Endodermal cell (in vitro differentiated cells): ENCODE results near the gene EML4. TPM values are rescaled to one million over a fixed set of nuclear protein-coding genes. Genes with fewer than 3 reads are reported as not detected.
"Not testable (repeated sequence)": the region's sequence is repeated elsewhere in the genome, so short reads cannot be mapped to it uniquely, and the experiment has no call there.

Source experiments
- DNase-seq: peaks from one replicate; pipeline ENCODE4 v3.0.0-alpha.2; 2017
- H3K27ac ChIP-seq: 2 replicates; pipeline ENCODE4 v1.5.1; 2013; ENCODE audit warnings: mild to moderate bottlenecking, low read depth, low read length, moderate library complexity
- H3K27me3 ChIP-seq: 2 replicates; pipeline ENCODE4 v1.6.1; 2013; ENCODE audit warnings: mild to moderate bottlenecking, low read length, moderate library complexity; ENCODE audit not compliant: insufficient read depth, control insufficient read depth, poor library complexity, severe bottlenecking
- H3K36me3 ChIP-seq: 2 replicates; pipeline ENCODE4 v1.7.0; 2013; ENCODE audit warnings: mild to moderate bottlenecking, low read length, moderate library complexity; ENCODE audit not compliant: control insufficient read depth, insufficient read depth
- H3K4me1 ChIP-seq: one replicate; pipeline ENCODE4 v1.7.0; 2013; ENCODE audit warnings: low read length; ENCODE audit not compliant: control insufficient read depth, insufficient read depth
- H3K4me3 ChIP-seq: 2 replicates; pipeline ENCODE4 v1.5.1; 2013; ENCODE audit warnings: mild to moderate bottlenecking, low read length, moderate library complexity
- H3K9ac ChIP-seq: 2 replicates; pipeline ENCODE4 v1.6.1; 2013; ENCODE audit warnings: mild to moderate bottlenecking, low read length, moderate library complexity; ENCODE audit not compliant: poor library complexity, severe bottlenecking; ENCODE audit errors: extremely low read depth
- H3K9me3 ChIP-seq: 2 replicates; pipeline ENCODE4 v1.6.1; 2013; ENCODE audit warnings: mild to moderate bottlenecking, low read length, moderate library complexity; ENCODE audit not compliant: control insufficient read depth
- H3K27ac Mint-ChIP-seq: 2 replicates; pipeline ENCODE4 v1.8.0; 2020; ENCODE audit warnings: mixed read lengths
- H3K27me3 Mint-ChIP-seq: 2 replicates; pipeline ENCODE4 v1.8.0; 2021; ENCODE audit warnings: mild to moderate bottlenecking, mixed read lengths; ENCODE audit not compliant: insufficient read depth
- H3K36me3 Mint-ChIP-seq: 2 replicates; pipeline ENCODE4 v1.8.0; 2020; ENCODE audit warnings: low read depth, mixed read lengths
- H3K4me1 Mint-ChIP-seq: 2 replicates; pipeline ENCODE4 v1.8.0; 2020; ENCODE audit warnings: mixed read lengths
- H3K4me3 Mint-ChIP-seq: 2 replicates; pipeline ENCODE4 v1.8.0; 2020; ENCODE audit warnings: mild to moderate bottlenecking, moderate library complexity, mixed read lengths
- H3K9me3 Mint-ChIP-seq: 2 replicates; pipeline ENCODE4 v1.8.0; 2020; ENCODE audit warnings: mild to moderate bottlenecking, mixed read lengths
- WGBS, 2 experiments: methylation state at CpG; one replicate each; pipeline versions ENCODE4 v1.1.5 to v1.1.7; 2013; ENCODE audit warnings: missing lambda C conversion rate in 2 of 2, mixed read lengths in 1 of 2; ENCODE audit not compliant: insufficient coverage in 1 of 2, insufficient read length in 1 of 2; 5-methylcytosine and 5-hydroxymethylcytosine counted together
- total RNA-seq, 2 donors: library from RNA; stranded (reverse); fragmentation: NEBNext Ultra II Directional in 1 of 2; extraction: Animal tissue kit (Norgen Biotek cat#: 25700) in 1 of 2; gene quantifications; 2 replicates in 1 of 2; 3 replicates in 1 of 2; pipeline ENCODE4 v1.2.1, GENCODE V29; 2021
- TF ChIP-seq, protein P1 (sequence below): fragments of 200-600 bp; sonication (generic); conservative IDR thresholded peaks from 2 replicates; pipeline ENCODE4 v1.5.0; 2021; ENCODE audit warnings: antibody characterized with exemption, mild to moderate bottlenecking

The EML4 gene
- total RNA-seq, 2 donors from 2014 or later: 84.6 to 90.9 TPM

DNA sequence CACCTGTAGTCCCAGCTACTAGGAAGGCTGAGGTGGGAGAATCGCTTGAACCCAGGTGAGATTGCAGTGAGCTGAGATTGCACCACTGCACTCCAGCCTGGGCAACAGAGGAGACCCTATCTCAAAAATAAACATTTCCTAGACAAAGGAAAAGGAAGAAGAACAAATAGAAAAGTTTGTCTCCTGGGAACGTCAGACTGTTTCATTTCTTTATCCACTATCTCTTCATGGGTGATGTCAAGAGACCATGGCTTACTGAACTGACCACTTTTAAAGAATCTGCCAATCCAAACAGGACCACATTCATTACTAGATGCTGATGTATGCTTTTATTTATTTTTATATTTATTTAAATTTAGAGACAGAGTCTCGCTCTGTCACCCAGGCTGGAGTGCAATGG is 165.1 kb downstream of the EML4 start:
- Histone ChIP-seq H3K4me3 (no peak overlapping the region), H3K36me3 (peaks cover 88% of the 10 kb centered on the region), H3K27me3 (no peaks in the 10 kb centered on the region), H3K4me1 (no peaks in the 10 kb centered on the region), H3K9ac (no peak overlapping the region), H3K9me3 (no peaks in the 10 kb centered on the region), H3K27ac (no peak overlapping the region)
- TF ChIP-seq, protein P1, sequence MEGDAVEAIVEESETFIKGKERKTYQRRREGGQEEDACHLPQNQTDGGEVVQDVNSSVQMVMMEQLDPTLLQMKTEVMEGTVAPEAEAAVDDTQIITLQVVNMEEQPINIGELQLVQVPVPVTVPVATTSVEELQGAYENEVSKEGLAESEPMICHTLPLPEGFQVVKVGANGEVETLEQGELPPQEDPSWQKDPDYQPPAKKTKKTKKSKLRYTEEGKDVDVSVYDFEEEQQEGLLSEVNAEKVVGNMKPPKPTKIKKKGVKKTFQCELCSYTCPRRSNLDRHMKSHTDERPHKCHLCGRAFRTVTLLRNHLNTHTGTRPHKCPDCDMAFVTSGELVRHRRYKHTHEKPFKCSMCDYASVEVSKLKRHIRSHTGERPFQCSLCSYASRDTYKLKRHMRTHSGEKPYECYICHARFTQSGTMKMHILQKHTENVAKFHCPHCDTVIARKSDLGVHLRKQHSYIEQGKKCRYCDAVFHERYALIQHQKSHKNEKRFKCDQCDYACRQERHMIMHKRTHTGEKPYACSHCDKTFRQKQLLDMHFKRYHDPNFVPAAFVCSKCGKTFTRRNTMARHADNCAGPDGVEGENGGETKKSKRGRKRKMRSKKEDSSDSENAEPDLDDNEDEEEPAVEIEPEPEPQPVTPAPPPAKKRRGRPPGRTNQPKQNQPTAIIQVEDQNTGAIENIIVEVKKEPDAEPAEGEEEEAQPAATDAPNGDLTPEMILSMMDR: no peak
- H3K27me3 Mint-ChIP-seq: no peaks in the 10 kb centered on the region
- 98 to 100% methylated on average over 1 to 3 of the region's 3 CpGs for WGBS, 2 experiments
- H3K9me3 Mint-ChIP-seq: no peaks in the 10 kb centered on the region
- no peak for DNase-seq
- no peaks in the 10 kb centered on the region for H3K4me1 Mint-ChIP-seq
- peaks cover 75% of the 10 kb centered on the region for H3K36me3 Mint-ChIP-seq
- no peak overlapping the region for H3K27ac Mint-ChIP-seq
- no peak overlapping the region for H3K4me3 Mint-ChIP-seq

DNA sequence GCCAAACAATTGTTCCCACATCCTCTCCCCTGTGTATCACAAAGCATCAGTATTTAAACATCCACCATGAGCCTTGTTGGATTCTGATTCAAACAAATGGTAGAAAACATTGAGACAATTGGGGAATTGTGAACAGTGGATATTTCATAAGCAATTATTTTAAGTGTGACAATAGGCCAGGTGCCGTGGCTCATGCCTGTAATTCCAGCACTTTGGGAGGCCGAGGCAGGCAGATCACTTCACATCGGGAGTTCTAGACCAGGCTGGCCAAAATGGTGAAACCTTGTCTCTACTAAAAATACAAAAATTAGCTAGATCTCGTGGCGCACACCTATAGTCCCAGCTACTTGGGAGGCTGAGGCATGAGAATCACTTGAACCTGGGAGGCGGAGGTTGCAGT is 165.7 kb downstream of the EML4 start:
- H3K27ac Mint-ChIP-seq, H3K4me3 ChIP-seq, H3K27me3 ChIP-seq, H3K4me3 Mint-ChIP-seq, H3K4me1 Mint-ChIP-seq, DNase-seq, H3K9me3 Mint-ChIP-seq, H3K4me1 ChIP-seq, H3K9me3 ChIP-seq, H3K27me3 Mint-ChIP-seq, H3K9ac ChIP-seq, H3K27ac ChIP-seq: not testable (repeated sequence)
- WGBS, 2 experiments: 93 to 98% methylated on average over 3 to 6 of the region's 6 CpGs
- H3K36me3 ChIP-seq: peaks cover 81% of the 10 kb centered on the region
- H3K36me3 Mint-ChIP-seq: peaks cover 70% of the 10 kb centered on the region

DNA sequence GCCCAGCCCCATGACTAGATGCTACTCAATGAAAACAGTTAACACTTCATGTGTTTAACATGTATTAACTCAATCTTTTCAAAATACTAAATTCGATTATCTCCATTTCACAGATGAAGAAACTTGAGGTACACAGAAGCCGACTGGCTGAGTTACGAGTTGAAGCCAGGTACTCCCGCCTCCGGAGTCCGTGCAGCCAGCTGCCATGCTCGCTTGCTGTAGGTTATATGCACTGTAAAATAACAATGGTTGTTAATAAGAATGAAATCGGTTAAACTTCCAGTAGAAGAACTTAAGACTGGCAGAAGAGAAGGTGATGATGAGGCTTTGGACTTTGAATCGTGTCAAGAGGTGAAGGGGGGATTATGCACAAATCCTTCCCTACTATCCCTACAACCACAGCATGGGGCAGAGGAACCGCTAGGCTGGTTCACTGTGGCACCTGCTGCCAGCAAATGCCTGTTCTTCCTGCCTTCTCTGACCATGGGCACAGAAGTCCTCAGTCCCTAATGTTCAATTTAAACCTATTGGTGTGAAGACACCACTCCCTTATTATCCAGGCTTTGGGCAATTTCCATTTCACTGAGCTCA is 166.5 kb downstream of the EML4 start:
- Histone ChIP-seq H3K9ac (no peak overlapping the region), H3K9me3 (no peaks in the 10 kb centered on the region), H3K4me3 (no peak overlapping the region), H3K27me3 (no peaks in the 10 kb centered on the region), H3K36me3 (peaks cover 74% of the 10 kb centered on the region), H3K27ac (no peak overlapping the region), H3K4me1 (no peaks in the 10 kb centered on the region)
- H3K27me3 Mint-ChIP-seq: no peaks in the 10 kb centered on the region
- TF ChIP-seq, protein P1: no peak
- no peak overlapping the region for H3K4me3 Mint-ChIP-seq
- H3K27ac Mint-ChIP-seq: no peak overlapping the region
- no peaks in the 10 kb centered on the region for H3K9me3 Mint-ChIP-seq
- no peak for DNase-seq
- peaks cover 71% of the 10 kb centered on the region for H3K36me3 Mint-ChIP-seq
- WGBS, 2 experiments: 95% methylated on average over 6 to 10 of the region's 10 CpGs
- H3K4me1 Mint-ChIP-seq: no peaks in the 10 kb centered on the region
